DOHH2 (cell line): ENCODE measurements around the gene GPC6.

Experiments
- CTCF ChIP-seq: fragments of 200-600 bp; sonication (generic); IDR thresholded peaks from one replicate; pipeline ENCODE4 v1.5.1; 2014; ENCODE audit warnings: antibody characterized with exemption, mild to moderate bottlenecking, low read depth, low read length; ENCODE audit not compliant: poor library complexity, severe bottlenecking
- EZH2phosphoT487 ChIP-seq: fragments of 200-600 bp; sonication (generic); IDR thresholded peaks from 2 replicates; pipeline ENCODE4 v1.6.1; 2017; ENCODE audit warnings: borderline replicate concordance, mild to moderate bottlenecking, antibody characterized with exemption, low read length, moderate library complexity, mixed read lengths

GRCh38 chr13:94175076-94175475 lies 948.5 kb downstream of the GPC6 start:
- no peak for TF ChIP-seq CTCF
- TF ChIP-seq EZH2phosphoT487, result no peak
